Lung (tissue), 12 donors: Measurements from ENCODE around the gene KCNIP4. TPM values are rescaled to one million over a fixed set of nuclear protein-coding genes. Genes with fewer than 3 reads are reported as not detected.

Experiments used
- ATAC-seq: fragments of 200-7000 bp; cut with Tn5 transposase; one replicate; pipeline ENCODE4 v1.9.1; 2020; ENCODE audit warnings: moderate number of reproducible peaks; ENCODE audit not compliant: insufficient read depth, low FRiP score
- DNase-seq, 3 donors: peaks; one replicate each; pipeline ENCODE4 v3.0.0-alpha.2; 2013 to 2017
- H3K27ac ChIP-seq, 2 donors: one replicate each; pipeline ENCODE4 v1.5.1; 2013; ENCODE audit warnings: mild to moderate bottlenecking in 2 of 2, moderate library complexity in 2 of 2, control low read depth in 1 of 2, inconsistent platforms in 1 of 2, low read depth in 1 of 2, low read length in 1 of 2
- H3K27me3 ChIP-seq, 3 donors: one replicate each; pipeline ENCODE4 v1.5.1; 2013; ENCODE audit warnings: low read length in 2 of 3; ENCODE audit not compliant: control insufficient read depth in 3 of 3, insufficient read depth in 3 of 3
- H3K36me3 ChIP-seq, 4 donors: one replicate each; pipeline ENCODE4 v1.5.1; 2013; ENCODE audit warnings: low read length in 4 of 4, mild to moderate bottlenecking in 1 of 4, moderate library complexity in 1 of 4; ENCODE audit not compliant: control insufficient read depth in 4 of 4, insufficient read depth in 4 of 4
- H3K4me1 ChIP-seq, 5 donors: one replicate each; pipeline ENCODE4 v1.5.1; 2013; ENCODE audit warnings: low read length in 5 of 5, mild to moderate bottlenecking in 2 of 5, moderate library complexity in 1 of 5; ENCODE audit not compliant: control insufficient read depth in 5 of 5, insufficient read depth in 5 of 5
- H3K4me3 ChIP-seq: one replicate; pipeline ENCODE4 v1.5.1; 2013; ENCODE audit warnings: mild to moderate bottlenecking, control low read depth, moderate library complexity
- H3K9ac ChIP-seq, 2 donors: one replicate each; pipeline ENCODE4 v1.5.1; 2013; ENCODE audit warnings: low read length in 2 of 2, control low read depth in 1 of 2; ENCODE audit not compliant: insufficient read depth in 1 of 2
- H3K9me3 ChIP-seq, 4 donors: one replicate each; pipeline ENCODE4 v1.5.1; 2013; ENCODE audit warnings: low read length in 3 of 4, mild to moderate bottlenecking in 1 of 4, moderate library complexity in 1 of 4; ENCODE audit not compliant: control insufficient read depth in 4 of 4, insufficient read depth in 3 of 4
- whole genome bisulfite sequencing, 2 donors: extraction: QIAGEN DNeasy Blood & Tissue Kit; methylation state at CpG; one replicate each; pipeline ENCODE4 v1.1.7; 2013; 5-methylcytosine and 5-hydroxymethylcytosine counted together
- polyA plus RNA-seq, 2 donors: library from polyadenylated mRNA; stranded (reverse); fragments of 200-250 nt; gene quantifications; one replicate each; pipeline ENCODE4 v1.2.1, GENCODE V29; 2013
- total RNA-seq, 2 donors: library from RNA; depleted of rRNA in 1 of 2; stranded (reverse); fragments of >200 nt in 1 of 2; gene quantifications; one replicate each; pipeline ENCODE4 v1.2.1, GENCODE V29; 2014 to 2021
- TF ChIP-seq, protein P1 (sequence below): IDR thresholded peaks from 2 replicates; pipeline ENCODE4 v1.5.1; 2012; ENCODE audit warnings: mild to moderate bottlenecking; ENCODE audit errors: control extremely low read depth, extremely low read depth
- donor health status: control.
- donor health status: control.
- donor health status: Bipolar disorder and iron deficiency.
- donor health status: healthy.
- donor health status: DM: yes; HTN: yes; CAD: no.

KCNIP4 gene
- total and polyA plus RNA-seq, 4 donors: 0.11 TPM; not detected in 3

DNA sequence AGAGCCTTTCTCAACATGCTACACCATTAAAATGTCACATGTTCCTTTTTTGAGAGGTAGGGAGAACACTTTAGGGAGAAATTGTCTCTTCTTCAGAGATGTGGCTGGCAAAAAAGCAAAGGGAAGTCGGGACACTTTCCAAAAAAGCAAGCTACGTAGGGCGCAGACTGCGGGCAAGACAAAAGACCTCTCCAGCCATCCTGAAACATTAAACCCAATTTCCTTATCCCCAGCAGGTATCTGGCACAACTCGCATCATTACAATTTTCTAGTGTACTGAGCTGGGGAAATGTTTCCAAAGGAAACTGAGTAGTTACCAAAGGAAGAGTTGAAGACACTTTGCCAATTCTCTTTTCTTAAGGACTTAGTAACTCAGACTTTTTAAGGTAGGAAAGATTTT, 1132.3 kb downstream of the KCNIP4 start:
- TF ChIP-seq, protein P1, sequence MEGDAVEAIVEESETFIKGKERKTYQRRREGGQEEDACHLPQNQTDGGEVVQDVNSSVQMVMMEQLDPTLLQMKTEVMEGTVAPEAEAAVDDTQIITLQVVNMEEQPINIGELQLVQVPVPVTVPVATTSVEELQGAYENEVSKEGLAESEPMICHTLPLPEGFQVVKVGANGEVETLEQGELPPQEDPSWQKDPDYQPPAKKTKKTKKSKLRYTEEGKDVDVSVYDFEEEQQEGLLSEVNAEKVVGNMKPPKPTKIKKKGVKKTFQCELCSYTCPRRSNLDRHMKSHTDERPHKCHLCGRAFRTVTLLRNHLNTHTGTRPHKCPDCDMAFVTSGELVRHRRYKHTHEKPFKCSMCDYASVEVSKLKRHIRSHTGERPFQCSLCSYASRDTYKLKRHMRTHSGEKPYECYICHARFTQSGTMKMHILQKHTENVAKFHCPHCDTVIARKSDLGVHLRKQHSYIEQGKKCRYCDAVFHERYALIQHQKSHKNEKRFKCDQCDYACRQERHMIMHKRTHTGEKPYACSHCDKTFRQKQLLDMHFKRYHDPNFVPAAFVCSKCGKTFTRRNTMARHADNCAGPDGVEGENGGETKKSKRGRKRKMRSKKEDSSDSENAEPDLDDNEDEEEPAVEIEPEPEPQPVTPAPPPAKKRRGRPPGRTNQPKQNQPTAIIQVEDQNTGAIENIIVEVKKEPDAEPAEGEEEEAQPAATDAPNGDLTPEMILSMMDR: no peak
- 91 to 92% methylated on average over 5 of the region's 5 CpGs for WGBS, 2 donors
- Histone ChIP-seq H3K9me3 (peaks cover 0 to 4% (median 0%) of the 10 kb centered on the region in 4 donors), H3K4me3 (no peak overlapping the region), H3K36me3 (no peaks in the 10 kb centered on the region), H3K9ac (no peak overlapping the region), H3K27me3 (no peaks in the 10 kb centered on the region), H3K4me1 (no peaks in the 10 kb centered on the region), H3K27ac (no peak overlapping the region)
- no peak for ATAC-seq
- DNase-seq: no peak

DNA sequence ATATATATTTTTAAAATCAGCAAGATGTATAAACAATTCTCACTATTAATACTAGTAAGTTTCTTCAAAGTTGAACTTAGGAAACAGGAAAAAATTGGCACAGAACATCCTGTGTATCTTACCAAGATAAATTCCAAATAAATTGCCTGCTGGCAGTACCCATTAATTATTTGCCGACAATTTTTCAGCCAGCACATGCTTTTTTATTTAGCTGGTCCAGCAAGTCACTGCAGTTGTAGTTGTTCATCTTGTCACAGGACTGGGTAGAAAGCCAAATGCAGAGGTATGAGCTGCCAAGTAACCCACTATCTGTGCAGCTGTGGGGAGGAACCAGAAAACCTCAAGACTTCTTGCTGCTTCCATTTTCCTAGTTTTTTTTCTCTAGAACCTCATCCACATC, 1134.9 kb downstream of the KCNIP4 start:
- Histone ChIP-seq H3K27ac (no peak overlapping the region), H3K9me3 (no peaks in the 10 kb centered on the region), H3K9ac (no peak overlapping the region), H3K27me3 (no peaks in the 10 kb centered on the region), H3K36me3 (no peaks in the 10 kb centered on the region), H3K4me3 (no peak overlapping the region), H3K4me1 (no peaks in the 10 kb centered on the region)
- WGBS, 2 donors: 45 to 88% methylated on average over 1 of the region's 1 CpG
- TF ChIP-seq, protein P1: no peak
- ATAC-seq: no peak
- DNase-seq: peak in 2 of 3 donors; percentile 19 to 56

DNA sequence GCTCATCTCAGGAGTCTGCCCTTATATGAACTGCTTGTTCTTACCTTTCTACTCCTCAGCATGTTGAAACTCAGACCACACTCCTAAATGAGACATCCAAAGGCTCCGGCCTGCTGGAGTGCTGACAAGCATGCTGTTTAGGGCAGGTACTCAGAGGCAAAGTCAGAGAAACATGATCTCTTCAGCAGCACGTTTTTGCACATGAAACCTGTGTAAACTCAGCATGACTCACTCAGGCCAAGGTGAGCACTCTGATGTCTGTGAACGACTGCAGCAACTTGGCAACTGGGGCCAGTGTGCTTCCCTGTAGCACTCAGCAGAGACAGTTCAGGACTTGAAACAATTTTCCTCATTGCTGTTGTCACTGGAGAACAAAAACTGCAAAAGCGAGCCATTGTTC, 1138.8 kb downstream of the KCNIP4 start:
- no peak overlapping the region for H3K27ac ChIP-seq

More for the DNA sequence above, 1138.8 kb downstream of the KCNIP4 start:
- H3K27me3 ChIP-seq: no peaks in the 10 kb centered on the region
- H3K9ac ChIP-seq: no peak overlapping the region
- no peaks in the 10 kb centered on the region for H3K36me3 ChIP-seq
- peak; percentile 73 for ATAC-seq
- TF ChIP-seq, protein P1: no peak
- peak in 2 of 3 donors; percentile 2 to 34 for DNase-seq
- WGBS, 2 donors: 43 to 49% methylated on average over 4 of the region's 4 CpGs
- no peaks in the 10 kb centered on the region for H3K4me1 ChIP-seq
- no peak overlapping the region for H3K4me3 ChIP-seq
- H3K9me3 ChIP-seq: no peaks in the 10 kb centered on the region
